Measurements from ENCODE around the gene RASL11A.
A peak's percentile ranks its signal among the peaks of the same experiment; 100 is the strongest.
"Not testable (repeated sequence)": the region's sequence is repeated elsewhere in the genome, so short reads cannot be mapped to it uniquely, and the experiment has no call there.

Gene RASL11A

GRCh38 chr13:27270594-27271520, at the start of gene RASL11A:
Gene RASL11A (plus strand): TSS chr13:27270830. CDS start chr13:27270945, 115 bp downstream.
- no peak for DNase-seq (ENCODE audit: low read depth)

- DNase-seq (ENCODE audit: low read depth): not testable (repeated sequence)
Measured at GRCh38 chr13:27222100-27222499, 48.5 kb upstream of the RASL11A start.

- no peak for DNase-seq (ENCODE audit: low read depth)
Measured at GRCh38 chr13:27226991-27227390, 43.6 kb upstream of the RASL11A start.

GRCh38 chr13:27228131-27228530, 42.5 kb upstream of the RASL11A start:
- no peak for DNase-seq (ENCODE audit: low read depth)

- no peak for DNase-seq (ENCODE audit: low read depth)
Measured at GRCh38 chr13:27229642-27230041, 41.0 kb upstream of the RASL11A start.

- no peak for DNase-seq (ENCODE audit: low read depth)
Measured at GRCh38 chr13:27233964-27234363, 36.7 kb upstream of the RASL11A start.

GRCh38 chr13:27236478-27236877, 34.2 kb upstream of the RASL11A start:
- no peak for DNase-seq (ENCODE audit: low read depth)

- DNase-seq (ENCODE audit: low read depth): no peak
Measured at GRCh38 chr13:27242702-27243101, 27.9 kb upstream of the RASL11A start.

GRCh38 chr13:27245610-27246009, 25.0 kb upstream of the RASL11A start:
- DNase-seq (ENCODE audit: low read depth): no peak

- DNase-seq (ENCODE audit: low read depth): no peak
Measured at GRCh38 chr13:27250833-27251165, 19.8 kb upstream of the RASL11A start.

- DNase-seq (ENCODE audit: low read depth): peak; percentile 81
Measured at GRCh38 chr13:27251166-27252091, 19.2 kb upstream of the RASL11A start, which contains the start of gene RPL21. Gene RPL21 (plus strand): TSS chr13:27251558. CDS start chr13:27253777, 2,219 bp downstream.

GRCh38 chr13:27252467-27252866, 18.2 kb upstream of the RASL11A start:
- DNase-seq (ENCODE audit: low read depth): no peak

GRCh38 chr13:27257233-27257568, 13.4 kb upstream of the RASL11A start:
- no peak for DNase-seq (ENCODE audit: low read depth)

- no peak for DNase-seq (ENCODE audit: low read depth)
Measured at GRCh38 chr13:27257648-27258253, 12.9 kb upstream of the RASL11A start.

GRCh38 chr13:27258637-27259386, 11.8 kb upstream of the RASL11A start:
- no peak for DNase-seq (ENCODE audit: low read depth)

- no peak for DNase-seq (ENCODE audit: low read depth)
Measured at GRCh38 chr13:27259831-27260230, 10.8 kb upstream of the RASL11A start.

- no peak for DNase-seq (ENCODE audit: low read depth)
Measured at GRCh38 chr13:27261396-27261795, 9.2 kb upstream of the RASL11A start.

- no peak for DNase-seq (ENCODE audit: low read depth)
Measured at GRCh38 chr13:27263438-27263837, 7.2 kb upstream of the RASL11A start.

GRCh38 chr13:27264181-27264580, 6.4 kb upstream of the RASL11A start:
- no peak for DNase-seq (ENCODE audit: low read depth)

- DNase-seq (ENCODE audit: low read depth): no peak
Measured at GRCh38 chr13:27264648-27265047, 6.0 kb upstream of the RASL11A start.

- no peak for DNase-seq (ENCODE audit: low read depth)
Measured at GRCh38 chr13:27266917-27267316, 3.7 kb upstream of the RASL11A start.

GRCh38 chr13:27267596-27267995, 3.0 kb upstream of the RASL11A start:
- no peak for DNase-seq (ENCODE audit: low read depth)
